Duodenal mucosa (tissue), 2 donors: Measurements from ENCODE around the gene SLC29A2.

Source experiments
- H3K27ac ChIP-seq: one replicate; pipeline ENCODE4 v1.7.0; 2013; ENCODE audit warnings: low read depth, low read length
- H3K27me3 ChIP-seq, 2 donors: one replicate each; pipeline ENCODE4 v1.7.0; 2013; ENCODE audit warnings: low read length in 2 of 2, control low read depth in 1 of 2; ENCODE audit not compliant: insufficient read depth in 2 of 2, control insufficient read depth in 1 of 2
- H3K36me3 ChIP-seq, 2 donors: one replicate each; pipeline ENCODE4 v1.7.0; 2013; ENCODE audit warnings: low read length in 2 of 2, control low read depth in 1 of 2; ENCODE audit not compliant: insufficient read depth in 2 of 2, control insufficient read depth in 1 of 2
- H3K4me1 ChIP-seq, 2 donors: one replicate each; pipeline ENCODE4 v1.7.0; 2013; ENCODE audit warnings: low read length in 2 of 2, control low read depth in 1 of 2; ENCODE audit not compliant: insufficient read depth in 2 of 2, control insufficient read depth in 1 of 2
- H3K4me3 ChIP-seq, 2 donors: one replicate each; pipeline ENCODE4 v1.7.0; 2013; ENCODE audit warnings: low read length in 2 of 2, low read depth in 1 of 2
- H3K9ac ChIP-seq, 2 donors: one replicate each; pipeline ENCODE4 v1.7.0; 2013; ENCODE audit warnings: low read length in 2 of 2, low read depth in 1 of 2
- H3K9me3 ChIP-seq, 2 donors: one replicate each; pipeline ENCODE4 v1.7.0; 2013; ENCODE audit warnings: low read length in 2 of 2, control low read depth in 1 of 2; ENCODE audit not compliant: control insufficient read depth in 1 of 2

SLC29A2 gene

GRCh38 chr11:66332371-66333219 lies 39.0 kb downstream of the SLC29A2 start:
- no peak overlapping the region for H3K4me3 ChIP-seq
- H3K4me1 ChIP-seq: peaks cover 29 to 31% of the 10 kb centered on the region in 2 donors
- H3K9ac ChIP-seq: no peak overlapping the region
- H3K27me3 ChIP-seq: no peaks in the 10 kb centered on the region
- H3K36me3 ChIP-seq: peaks cover 0 to 20% of the 10 kb centered on the region in 2 donors
- H3K9me3 ChIP-seq: no peaks in the 10 kb centered on the region
- no peak overlapping the region for H3K27ac ChIP-seq

GRCh38 chr11:66331542-66332370 lies 39.8 kb downstream of the SLC29A2 start:
- H3K9me3 ChIP-seq: no peaks in the 10 kb centered on the region
- peaks cover 24 to 32% of the 10 kb centered on the region in 2 donors for H3K4me1 ChIP-seq
- no peaks in the 10 kb centered on the region for H3K27me3 ChIP-seq
- H3K27ac ChIP-seq: no peak overlapping the region
- H3K4me3 ChIP-seq: no peak overlapping the region
- no peak overlapping the region for H3K9ac ChIP-seq
- peaks cover 0 to 16% of the 10 kb centered on the region in 2 donors for H3K36me3 ChIP-seq

- H3K27ac ChIP-seq: no peak overlapping the region
- no peaks in the 10 kb centered on the region for H3K27me3 ChIP-seq
- H3K9me3 ChIP-seq: no peaks in the 10 kb centered on the region
- peaks cover 18 to 23% of the 10 kb centered on the region in 2 donors for H3K4me1 ChIP-seq
- H3K36me3 ChIP-seq: peaks cover 0 to 16% of the 10 kb centered on the region in 2 donors
- H3K9ac ChIP-seq: no peak overlapping the region
- no peak overlapping the region for H3K4me3 ChIP-seq
These were observed 40.6 kb downstream of the SLC29A2 start for GRCh38 chr11:66330931-66331330.

- H3K4me1 ChIP-seq: peaks cover 10 to 15% of the 10 kb centered on the region in 2 donors
- no peak overlapping the region for H3K9ac ChIP-seq
- H3K27ac ChIP-seq: no peak overlapping the region
These were observed 42.3 kb downstream of the SLC29A2 start for GRCh38 chr11:66329165-66329673.

GRCh38 chr11:66328302-66329144 lies 43.0 kb downstream of the SLC29A2 start:
- H3K27ac ChIP-seq: no peak overlapping the region

More at GRCh38 chr11:66329165-66329673, 42.3 kb downstream of the SLC29A2 start:
- H3K27me3 ChIP-seq: no peaks in the 10 kb centered on the region
- no peaks in the 10 kb centered on the region for H3K9me3 ChIP-seq
- peaks cover 0 to 16% of the 10 kb centered on the region in 2 donors for H3K36me3 ChIP-seq
- H3K4me3 ChIP-seq: no peak overlapping the region

GRCh38 chr11:66328031-66328301 lies 43.6 kb downstream of the SLC29A2 start:
- H3K4me1 ChIP-seq: peaks cover 10 to 15% of the 10 kb centered on the region in 2 donors
- peaks cover 0 to 8% of the 10 kb centered on the region in 2 donors for H3K36me3 ChIP-seq
- H3K27ac ChIP-seq: no peak overlapping the region
- H3K9me3 ChIP-seq: no peaks in the 10 kb centered on the region
- peak overlapping the region in 1 of 2 donors; percentile 22 for H3K9ac ChIP-seq
- no peak overlapping the region for H3K4me3 ChIP-seq
- H3K27me3 ChIP-seq: no peaks in the 10 kb centered on the region

More at GRCh38 chr11:66328302-66329144, 43.0 kb downstream of the SLC29A2 start:
- H3K9ac ChIP-seq: peak overlapping the region in 1 of 2 donors; percentile 22
- peak overlapping the region; percentile 44 to 53 for H3K4me3 ChIP-seq
- no peaks in the 10 kb centered on the region for H3K27me3 ChIP-seq
- H3K4me1 ChIP-seq: peaks cover 10 to 15% of the 10 kb centered on the region in 2 donors
- no peaks in the 10 kb centered on the region for H3K9me3 ChIP-seq
- H3K36me3 ChIP-seq: peaks cover 0 to 14% of the 10 kb centered on the region in 2 donors

GRCh38 chr11:66327171-66328030 lies 44.2 kb downstream of the SLC29A2 start:
- H3K27me3 ChIP-seq: no peaks in the 10 kb centered on the region
- peak overlapping the region in 1 of 2 donors; percentile 22 for H3K9ac ChIP-seq
- H3K27ac ChIP-seq: no peak overlapping the region
- H3K4me3 ChIP-seq: no peak overlapping the region
- H3K9me3 ChIP-seq: no peaks in the 10 kb centered on the region
- peaks cover 0 to 3% of the 10 kb centered on the region in 2 donors for H3K36me3 ChIP-seq
- H3K4me1 ChIP-seq: peaks cover 10 to 15% of the 10 kb centered on the region in 2 donors

GRCh38 chr11:66326261-66327111 lies 45.1 kb downstream of the SLC29A2 start:
- Histone ChIP-seq H3K27me3 (no peaks in the 10 kb centered on the region), H3K4me3 (no peak overlapping the region), H3K36me3 (no peaks in the 10 kb centered on the region), H3K27ac (no peak overlapping the region), H3K4me1 (peaks cover 10 to 15% of the 10 kb centered on the region in 2 donors), H3K9ac (no peak overlapping the region), H3K9me3 (no peaks in the 10 kb centered on the region)
